WTC11 (cell line): ENCODE measurements around the gene RAP2A.

Source experiments
- ESRRA ChIP-seq: sonication (generic); formaldehyde crosslinking; IDR thresholded peaks from 2 replicates; pipeline ENCODE4 v1.8.1; 2022; ENCODE audit warnings: mild to moderate bottlenecking, missing genetic modification reagents, borderline replicate concordance
- FOXJ3 ChIP-seq: sonication (generic); formaldehyde crosslinking; IDR thresholded peaks from 2 replicates; pipeline ENCODE4 v1.9.0; 2021; ENCODE audit warnings: missing genetic modification reagents, mild to moderate bottlenecking, borderline replicate concordance
- KAT7 ChIP-seq: sonication (generic); formaldehyde crosslinking; IDR thresholded peaks from 2 replicates; pipeline ENCODE4 v1.8.1; 2023; ENCODE audit warnings: missing genetic modification reagents, mild to moderate bottlenecking, borderline replicate concordance
- RELA ChIP-seq: sonication (generic); formaldehyde crosslinking; IDR thresholded peaks from 2 replicates; pipeline ENCODE4 v1.8.1; 2022; ENCODE audit warnings: missing genetic modification reagents, mild to moderate bottlenecking, borderline replicate concordance
- TP53 ChIP-seq: sonication (generic); formaldehyde crosslinking; IDR thresholded peaks from 2 replicates; pipeline ENCODE4 v1.8.1; 2023; ENCODE audit warnings: mild to moderate bottlenecking, missing genetic modification reagents
- ZNF263 ChIP-seq: sonication (generic); formaldehyde crosslinking; IDR thresholded peaks from 2 replicates; pipeline ENCODE4 v1.8.1; 2022; ENCODE audit warnings: low read depth, mild to moderate bottlenecking, moderate library complexity, missing genetic modification reagents
- ZNF423 ChIP-seq: fragments of 250-450 bp; sonication (Bioruptor Pico); IDR thresholded peaks from 2 replicates; pipeline ENCODE4 v2.1.2; 2022; ENCODE audit warnings: mild to moderate bottlenecking, moderate library complexity
- TF ChIP-seq, protein P1 (sequence below): fragments of 200-600 bp; IDR thresholded peaks from 2 replicates; pipeline ENCODE4 v1.8.0; 2022; ENCODE audit warnings: antibody characterized with exemption
- TF ChIP-seq, protein P2 (sequence below): sonication (generic); formaldehyde crosslinking; IDR thresholded peaks from 2 replicates; pipeline ENCODE4 v1.8.1; 2022; ENCODE audit warnings: mild to moderate bottlenecking, missing genetic modification reagents, moderate library complexity, borderline replicate concordance
- TF ChIP-seq, protein P3 (sequence below): sonication (generic); formaldehyde crosslinking; IDR thresholded peaks from 2 replicates; pipeline ENCODE4 v1.8.1; 2022; ENCODE audit warnings: low read depth, mild to moderate bottlenecking, moderate library complexity, missing genetic modification reagents, borderline replicate concordance
- TF ChIP-seq, protein P4 (sequence below): sonication (generic); formaldehyde crosslinking; conservative IDR thresholded peaks from 2 replicates; pipeline ENCODE4 v1.8.1; 2023; ENCODE audit warnings: mild to moderate bottlenecking, low read depth, missing genetic modification reagents, moderate library complexity
- TF ChIP-seq, protein P5 (sequence below): sonication (generic); formaldehyde crosslinking; conservative IDR thresholded peaks from 2 replicates; pipeline ENCODE4 v1.8.1; 2022; ENCODE audit warnings: mild to moderate bottlenecking, missing genetic modification reagents
- TF ChIP-seq, protein P6 (sequence below): sonication (generic); formaldehyde crosslinking; IDR thresholded peaks from 2 replicates; pipeline ENCODE4 v1.8.1; 2022; ENCODE audit warnings: missing genetic modification reagents, borderline replicate concordance

DNA sequence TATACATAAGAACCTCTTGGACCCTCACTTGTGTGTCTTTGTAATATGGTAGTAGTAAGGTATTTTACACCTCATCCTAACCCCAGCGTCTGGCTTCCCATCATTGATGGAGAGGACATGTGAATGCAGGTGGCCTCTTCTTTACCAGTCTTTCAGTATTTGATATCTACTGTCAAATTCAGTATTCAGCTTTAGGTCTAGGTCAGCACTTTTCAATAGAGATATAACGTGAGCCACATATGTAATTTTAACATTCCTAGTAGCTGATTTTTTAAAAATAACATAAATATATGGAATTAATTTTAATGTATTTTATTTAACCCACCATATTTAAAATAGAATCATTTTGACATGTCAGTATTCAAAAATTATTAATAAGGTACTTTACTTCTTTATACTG lies 2.9 kb downstream of the RAP2A start:
- TF ChIP-seq, protein P1, sequence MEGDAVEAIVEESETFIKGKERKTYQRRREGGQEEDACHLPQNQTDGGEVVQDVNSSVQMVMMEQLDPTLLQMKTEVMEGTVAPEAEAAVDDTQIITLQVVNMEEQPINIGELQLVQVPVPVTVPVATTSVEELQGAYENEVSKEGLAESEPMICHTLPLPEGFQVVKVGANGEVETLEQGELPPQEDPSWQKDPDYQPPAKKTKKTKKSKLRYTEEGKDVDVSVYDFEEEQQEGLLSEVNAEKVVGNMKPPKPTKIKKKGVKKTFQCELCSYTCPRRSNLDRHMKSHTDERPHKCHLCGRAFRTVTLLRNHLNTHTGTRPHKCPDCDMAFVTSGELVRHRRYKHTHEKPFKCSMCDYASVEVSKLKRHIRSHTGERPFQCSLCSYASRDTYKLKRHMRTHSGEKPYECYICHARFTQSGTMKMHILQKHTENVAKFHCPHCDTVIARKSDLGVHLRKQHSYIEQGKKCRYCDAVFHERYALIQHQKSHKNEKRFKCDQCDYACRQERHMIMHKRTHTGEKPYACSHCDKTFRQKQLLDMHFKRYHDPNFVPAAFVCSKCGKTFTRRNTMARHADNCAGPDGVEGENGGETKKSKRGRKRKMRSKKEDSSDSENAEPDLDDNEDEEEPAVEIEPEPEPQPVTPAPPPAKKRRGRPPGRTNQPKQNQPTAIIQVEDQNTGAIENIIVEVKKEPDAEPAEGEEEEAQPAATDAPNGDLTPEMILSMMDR: no peak
- TF ChIP-seq, protein P2, sequence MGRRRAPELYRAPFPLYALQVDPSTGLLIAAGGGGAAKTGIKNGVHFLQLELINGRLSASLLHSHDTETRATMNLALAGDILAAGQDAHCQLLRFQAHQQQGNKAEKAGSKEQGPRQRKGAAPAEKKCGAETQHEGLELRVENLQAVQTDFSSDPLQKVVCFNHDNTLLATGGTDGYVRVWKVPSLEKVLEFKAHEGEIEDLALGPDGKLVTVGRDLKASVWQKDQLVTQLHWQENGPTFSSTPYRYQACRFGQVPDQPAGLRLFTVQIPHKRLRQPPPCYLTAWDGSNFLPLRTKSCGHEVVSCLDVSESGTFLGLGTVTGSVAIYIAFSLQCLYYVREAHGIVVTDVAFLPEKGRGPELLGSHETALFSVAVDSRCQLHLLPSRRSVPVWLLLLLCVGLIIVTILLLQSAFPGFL: no peak
- no peak for TF ChIP-seq ESRRA (CRISPR knock-in tag)
- no peak for TF ChIP-seq ZNF423
- no peak for TF ChIP-seq KAT7 (CRISPR knock-in tag)
- TF ChIP-seq, protein P3, sequence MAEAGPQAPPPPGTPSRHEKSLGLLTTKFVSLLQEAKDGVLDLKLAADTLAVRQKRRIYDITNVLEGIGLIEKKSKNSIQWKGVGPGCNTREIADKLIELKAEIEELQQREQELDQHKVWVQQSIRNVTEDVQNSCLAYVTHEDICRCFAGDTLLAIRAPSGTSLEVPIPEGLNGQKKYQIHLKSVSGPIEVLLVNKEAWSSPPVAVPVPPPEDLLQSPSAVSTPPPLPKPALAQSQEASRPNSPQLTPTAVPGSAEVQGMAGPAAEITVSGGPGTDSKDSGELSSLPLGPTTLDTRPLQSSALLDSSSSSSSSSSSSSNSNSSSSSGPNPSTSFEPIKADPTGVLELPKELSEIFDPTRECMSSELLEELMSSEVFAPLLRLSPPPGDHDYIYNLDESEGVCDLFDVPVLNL (CRISPR knock-in tag): no peak
- TF ChIP-seq, protein P4, sequence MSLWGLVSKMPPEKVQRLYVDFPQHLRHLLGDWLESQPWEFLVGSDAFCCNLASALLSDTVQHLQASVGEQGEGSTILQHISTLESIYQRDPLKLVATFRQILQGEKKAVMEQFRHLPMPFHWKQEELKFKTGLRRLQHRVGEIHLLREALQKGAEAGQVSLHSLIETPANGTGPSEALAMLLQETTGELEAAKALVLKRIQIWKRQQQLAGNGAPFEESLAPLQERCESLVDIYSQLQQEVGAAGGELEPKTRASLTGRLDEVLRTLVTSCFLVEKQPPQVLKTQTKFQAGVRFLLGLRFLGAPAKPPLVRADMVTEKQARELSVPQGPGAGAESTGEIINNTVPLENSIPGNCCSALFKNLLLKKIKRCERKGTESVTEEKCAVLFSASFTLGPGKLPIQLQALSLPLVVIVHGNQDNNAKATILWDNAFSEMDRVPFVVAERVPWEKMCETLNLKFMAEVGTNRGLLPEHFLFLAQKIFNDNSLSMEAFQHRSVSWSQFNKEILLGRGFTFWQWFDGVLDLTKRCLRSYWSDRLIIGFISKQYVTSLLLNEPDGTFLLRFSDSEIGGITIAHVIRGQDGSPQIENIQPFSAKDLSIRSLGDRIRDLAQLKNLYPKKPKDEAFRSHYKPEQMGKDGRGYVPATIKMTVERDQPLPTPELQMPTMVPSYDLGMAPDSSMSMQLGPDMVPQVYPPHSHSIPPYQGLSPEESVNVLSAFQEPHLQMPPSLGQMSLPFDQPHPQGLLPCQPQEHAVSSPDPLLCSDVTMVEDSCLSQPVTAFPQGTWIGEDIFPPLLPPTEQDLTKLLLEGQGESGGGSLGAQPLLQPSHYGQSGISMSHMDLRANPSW (CRISPR knock-in tag): no peak
- no peak for TF ChIP-seq RELA (CRISPR knock-in tag)
- no peak for TF ChIP-seq ZNF263 (CRISPR knock-in tag)
- TF ChIP-seq, protein P5, sequence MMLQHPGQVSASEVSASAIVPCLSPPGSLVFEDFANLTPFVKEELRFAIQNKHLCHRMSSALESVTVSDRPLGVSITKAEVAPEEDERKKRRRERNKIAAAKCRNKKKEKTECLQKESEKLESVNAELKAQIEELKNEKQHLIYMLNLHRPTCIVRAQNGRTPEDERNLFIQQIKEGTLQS (CRISPR knock-in tag): no peak
- TF ChIP-seq, protein P6, sequence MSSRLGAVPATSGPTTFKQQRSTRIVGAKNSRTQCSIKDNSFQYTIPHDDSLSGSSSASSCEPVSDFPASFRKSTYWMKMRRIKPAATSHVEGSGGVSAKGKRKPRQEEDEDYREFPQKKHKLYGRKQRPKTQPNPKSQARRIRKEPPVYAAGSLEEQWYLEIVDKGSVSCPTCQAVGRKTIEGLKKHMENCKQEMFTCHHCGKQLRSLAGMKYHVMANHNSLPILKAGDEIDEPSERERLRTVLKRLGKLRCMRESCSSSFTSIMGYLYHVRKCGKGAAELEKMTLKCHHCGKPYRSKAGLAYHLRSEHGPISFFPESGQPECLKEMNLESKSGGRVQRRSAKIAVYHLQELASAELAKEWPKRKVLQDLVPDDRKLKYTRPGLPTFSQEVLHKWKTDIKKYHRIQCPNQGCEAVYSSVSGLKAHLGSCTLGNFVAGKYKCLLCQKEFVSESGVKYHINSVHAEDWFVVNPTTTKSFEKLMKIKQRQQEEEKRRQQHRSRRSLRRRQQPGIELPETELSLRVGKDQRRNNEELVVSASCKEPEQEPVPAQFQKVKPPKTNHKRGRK (CRISPR knock-in tag): no peak
- no peak for TF ChIP-seq FOXJ3 (CRISPR knock-in tag)
- no peak for TF ChIP-seq TP53 (CRISPR knock-in tag)
